Activated CD4-positive, CD25-positive, alpha-beta regulatory T cell treated with anti-CD3 and anti-CD28 coated beads, Interleukin-2, amount 50 U/mL, for 72 hours (primary cell): ENCODE results near the gene GTF2IRD1.
A peak's percentile ranks its signal among the peaks of the same experiment; 100 is the strongest.
"Not testable (repeated sequence)": the region's sequence is repeated elsewhere in the genome, so short reads cannot be mapped to it uniquely, and the experiment has no call there.

Experiments
- DNase-seq: peaks from one replicate; pipeline ENCODE4 v3.0.0; 2021

The GTF2IRD1 gene

DNA sequence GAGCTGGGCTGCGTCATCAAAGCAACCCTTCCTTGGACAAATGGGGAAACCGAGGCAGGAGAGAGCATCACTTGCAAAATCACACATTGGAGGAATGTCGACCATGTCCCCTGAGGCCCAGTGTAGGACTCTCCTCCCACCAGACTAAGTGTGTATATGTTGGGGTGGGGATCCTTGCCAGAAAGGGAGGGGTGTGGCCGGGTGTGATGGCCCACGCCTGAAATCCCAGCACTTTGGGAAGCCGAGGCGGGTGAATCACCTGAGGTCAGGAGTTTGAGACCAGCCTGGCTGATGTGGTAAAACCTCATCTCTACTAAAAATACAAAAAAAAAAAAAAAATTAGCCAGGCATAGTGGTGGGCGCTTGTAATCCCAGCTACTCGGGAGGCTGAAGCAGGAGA is 23.3 kb upstream of the GTF2IRD1 start:
- not testable (repeated sequence) for DNase-seq

DNA sequence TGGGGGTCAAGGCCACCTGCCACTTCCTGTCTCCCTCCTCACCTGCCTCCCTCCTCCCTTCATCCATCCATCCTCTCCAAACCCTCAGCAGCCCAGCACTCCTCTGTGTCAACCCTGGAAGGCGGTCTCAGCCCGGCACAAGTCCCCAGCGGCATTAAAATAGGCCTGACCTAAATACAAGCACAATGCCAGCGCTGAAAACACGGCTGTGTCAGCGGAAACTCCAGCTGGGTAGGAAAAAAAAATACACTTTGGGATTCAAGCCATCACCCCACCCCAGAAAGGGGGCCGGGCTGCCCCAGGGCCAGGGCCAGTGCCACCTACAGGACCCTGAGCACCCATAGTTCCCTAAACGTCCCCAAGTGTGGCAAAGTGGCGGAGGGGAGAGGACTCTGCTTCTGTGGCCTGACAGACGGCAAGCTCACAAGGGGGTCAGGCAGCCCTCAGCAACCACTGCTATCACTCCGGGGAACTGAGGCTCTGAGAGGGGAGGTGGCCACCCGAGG is 22.7 kb upstream of the GTF2IRD1 start:
- no peak for DNase-seq

DNA sequence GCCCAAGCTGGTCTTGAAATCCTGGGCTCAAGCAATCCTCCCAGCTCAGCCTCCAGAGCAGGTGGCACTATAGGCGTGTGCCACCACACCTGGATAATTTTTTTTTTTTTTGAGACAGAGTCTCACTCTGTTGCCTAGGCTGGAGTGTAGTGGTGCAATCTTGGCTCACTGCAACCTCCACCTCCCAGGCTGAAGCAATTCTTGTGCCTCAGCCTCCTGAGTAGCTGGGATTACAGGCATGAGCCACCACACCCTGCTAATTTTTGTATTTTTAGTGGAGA is 16.5 kb upstream of the GTF2IRD1 start:
- DNase-seq, result not testable (repeated sequence)

DNA sequence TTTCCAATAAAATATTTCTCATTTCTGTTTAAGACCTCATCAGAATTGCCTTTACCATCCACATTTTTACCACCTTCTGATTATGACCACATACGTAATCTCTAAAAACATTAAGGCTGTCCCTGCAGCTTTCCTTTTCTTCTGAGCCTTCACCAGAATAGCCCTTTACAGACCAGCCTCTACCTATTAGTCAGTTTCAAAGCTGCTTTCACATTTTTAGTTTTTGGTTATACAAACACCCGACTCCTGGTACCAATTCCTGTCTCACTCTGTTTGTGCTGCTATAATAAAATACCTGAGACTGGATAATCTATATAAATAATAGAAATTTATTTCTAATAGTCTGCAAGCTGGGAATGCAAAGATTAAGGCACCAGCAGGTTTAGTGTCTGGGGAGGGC is 15.4 kb upstream of the GTF2IRD1 start:
- no peak for DNase-seq

- DNase-seq, result no peak
Measured at GRCh38 chr7:74439541-74439940, 14.2 kb upstream of the GTF2IRD1 start.

GRCh38 chr7:74440143-74440542 is 13.6 kb upstream of the GTF2IRD1 start:
- DNase-seq, result not testable (repeated sequence)

GRCh38 chr7:74441801-74442200 is 11.9 kb upstream of the GTF2IRD1 start:
- DNase-seq, result no peak

- no peak for DNase-seq
Measured at GRCh38 chr7:74443543-74444247, 10.0 kb upstream of the GTF2IRD1 start.

GRCh38 chr7:74449144-74449543 is 4.6 kb upstream of the GTF2IRD1 start:
- DNase-seq, result no peak

GRCh38 chr7:74449809-74450397 is 3.8 kb upstream of the GTF2IRD1 start:
- peak; percentile 77 for DNase-seq

DNA sequence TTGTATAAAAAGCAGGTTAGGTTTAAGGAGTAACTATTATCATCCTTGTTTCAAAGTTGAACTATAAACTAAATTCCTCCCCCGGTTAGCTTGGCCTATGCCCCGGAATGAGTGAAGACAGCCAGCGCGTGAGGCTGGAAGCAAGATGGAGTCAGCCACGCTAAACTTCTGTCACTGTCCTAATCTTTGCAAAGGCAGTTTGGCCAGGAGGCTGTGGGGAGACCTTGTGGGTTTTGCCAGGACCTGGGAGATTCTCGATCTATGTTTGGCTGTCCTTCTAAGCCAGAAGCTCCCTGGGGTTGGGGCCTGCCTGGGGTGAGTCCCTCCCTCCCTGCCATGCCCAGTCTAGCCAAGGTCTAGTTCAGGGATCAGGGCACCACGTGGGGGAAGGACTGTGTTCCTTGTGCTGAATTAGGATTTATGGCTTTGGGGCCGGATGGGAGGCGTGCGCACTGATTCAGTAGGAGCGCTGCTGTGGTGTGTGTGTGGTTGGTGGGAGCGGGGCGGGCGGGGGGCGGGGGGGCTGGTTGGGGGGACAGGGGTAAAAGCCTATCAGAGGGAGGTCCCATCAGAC is 871 bp upstream of the GTF2IRD1 start:
- DNase-seq, result peak; percentile 41

- no peak for DNase-seq
Measured at GRCh38 chr7:74454021-74454924, 567 bp downstream of the GTF2IRD1 start.

DNA sequence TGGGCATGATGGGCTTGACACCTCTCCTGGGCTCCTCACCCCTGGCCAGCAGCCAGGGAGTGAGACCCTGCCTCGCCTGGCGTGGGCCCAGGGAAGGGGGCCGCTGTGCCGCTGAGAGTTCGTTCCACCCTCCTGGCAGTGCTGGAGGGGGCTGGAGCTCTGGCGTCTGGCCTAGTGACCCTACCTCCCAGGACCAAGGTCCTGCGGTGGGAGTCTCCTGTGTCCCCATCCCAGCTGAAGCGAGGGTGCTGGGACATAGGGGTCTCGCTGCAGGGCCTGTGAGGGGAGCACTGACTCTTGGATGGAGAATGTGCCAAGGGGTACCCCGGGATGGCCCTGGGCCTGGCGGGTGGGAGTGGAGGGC is 1.2 kb downstream of the GTF2IRD1 start:
- DNase-seq, result no peak

GRCh38 chr7:74455291-74455804 is 1.6 kb downstream of the GTF2IRD1 start:
- no peak for DNase-seq

- DNase-seq, result no peak
Measured at GRCh38 chr7:74455928-74456327, 2.2 kb downstream of the GTF2IRD1 start.

GRCh38 chr7:74457007-74457406 is 3.3 kb downstream of the GTF2IRD1 start:
- DNase-seq, result no peak

- no peak for DNase-seq
Measured at GRCh38 chr7:74461970-74462706, 8.4 kb downstream of the GTF2IRD1 start.

DNA sequence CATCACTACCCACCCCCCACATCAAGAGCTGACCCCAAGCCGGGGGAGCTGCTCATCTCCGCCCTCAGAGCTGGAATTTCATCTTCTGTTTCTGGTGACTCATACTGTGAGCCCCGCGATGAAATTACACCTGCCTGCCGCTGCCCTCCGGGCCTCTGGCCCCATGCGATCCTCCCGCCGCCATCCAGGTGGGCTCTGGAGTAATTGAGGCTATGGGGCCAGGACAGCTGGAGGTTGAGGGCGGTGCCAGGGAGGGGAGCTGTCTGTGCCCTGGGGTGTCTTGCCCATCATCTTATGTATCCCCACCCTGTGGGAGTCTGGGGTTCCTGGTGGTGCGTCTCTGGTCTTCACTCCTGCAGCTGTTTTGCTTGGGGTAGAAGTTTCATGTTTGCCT is 9.0 kb downstream of the GTF2IRD1 start:
- no peak for DNase-seq

GRCh38 chr7:74464931-74465886 is 11.5 kb downstream of the GTF2IRD1 start:
- DNase-seq, result no peak

DNA sequence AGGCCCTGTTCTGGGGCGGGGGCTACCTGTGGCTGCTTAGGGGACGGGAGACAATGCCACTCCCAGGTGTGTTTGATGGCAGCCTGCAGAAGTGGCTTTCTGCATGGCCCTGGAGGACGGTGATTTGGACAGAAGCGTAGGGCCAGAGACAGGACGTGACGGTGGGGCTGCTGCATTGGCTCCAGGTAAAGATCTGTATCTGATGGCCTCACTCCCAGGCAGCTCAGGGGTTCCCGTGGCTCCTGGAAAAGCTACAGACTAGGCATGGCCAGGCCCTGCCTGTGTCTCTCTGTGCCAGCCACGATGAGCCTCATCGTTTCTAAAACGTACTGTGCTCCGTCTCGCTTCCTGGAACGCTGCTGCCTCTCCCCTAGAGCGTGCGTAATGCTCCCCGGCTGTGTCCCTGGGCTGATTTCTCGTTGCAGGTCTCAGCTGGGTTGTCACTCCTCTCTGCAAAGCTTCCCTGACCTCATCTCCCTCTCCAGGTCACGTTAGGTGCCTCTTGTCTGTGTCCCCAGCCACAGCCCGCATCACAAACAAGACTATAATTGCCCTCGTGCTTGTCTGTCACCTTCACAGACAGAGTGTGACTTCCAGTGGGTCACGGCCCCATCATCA is 12.6 kb downstream of the GTF2IRD1 start:
- DNase-seq, result no peak

- DNase-seq, result no peak
Measured at GRCh38 chr7:74467876-74468275, 14.2 kb downstream of the GTF2IRD1 start.
